GM18907 (cell line): ENCODE data around the gene ADAMTS15.
"Not testable (repeated sequence)": the region's sequence is repeated elsewhere in the genome, so short reads cannot be mapped to it uniquely, and the experiment has no call there.

ENCODE experiments used
- ATAC-seq: cut with Tn5 transposase; IDR thresholded peaks from one replicate; pipeline ENCODE4 v1.9.1; 2021; ENCODE audit warnings: mild to moderate bottlenecking, moderate library complexity; ENCODE audit not compliant: unreplicated experiment

The ADAMTS15 gene

DNA sequence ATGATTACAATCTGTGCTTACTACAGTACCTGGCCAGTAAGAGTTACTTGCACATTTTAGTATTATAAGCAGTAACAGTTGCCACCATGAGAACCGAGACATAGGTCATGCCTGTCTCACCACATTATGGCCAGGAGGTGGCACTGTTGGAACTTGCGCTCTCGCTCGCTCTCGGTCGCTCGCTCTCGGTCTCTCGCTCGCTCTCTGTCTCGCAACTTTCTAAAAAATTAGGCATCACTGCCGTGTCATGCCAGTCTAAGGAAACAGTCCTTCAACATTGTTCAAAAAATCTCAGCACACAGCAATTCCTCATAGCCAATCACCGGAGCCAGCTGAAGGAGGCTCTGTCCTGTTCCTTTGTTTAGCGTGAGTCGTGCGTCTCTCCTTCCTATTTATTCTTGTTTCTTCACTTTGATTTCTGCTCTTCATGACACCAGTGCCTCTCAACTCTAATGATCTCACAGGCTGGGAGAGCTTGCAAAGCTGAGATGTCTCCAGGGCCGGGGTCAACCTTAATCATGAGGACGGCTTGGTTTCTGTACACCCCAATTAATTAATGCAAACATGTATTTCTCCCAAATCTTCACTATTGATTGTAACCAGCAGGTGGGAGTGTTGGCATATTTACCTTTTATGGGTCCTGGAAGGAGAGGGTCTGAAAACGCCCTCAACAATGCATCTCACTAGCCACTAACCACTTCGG is 13.8 kb upstream of the ADAMTS15 start:
- peak; percentile 90 for ATAC-seq

DNA sequence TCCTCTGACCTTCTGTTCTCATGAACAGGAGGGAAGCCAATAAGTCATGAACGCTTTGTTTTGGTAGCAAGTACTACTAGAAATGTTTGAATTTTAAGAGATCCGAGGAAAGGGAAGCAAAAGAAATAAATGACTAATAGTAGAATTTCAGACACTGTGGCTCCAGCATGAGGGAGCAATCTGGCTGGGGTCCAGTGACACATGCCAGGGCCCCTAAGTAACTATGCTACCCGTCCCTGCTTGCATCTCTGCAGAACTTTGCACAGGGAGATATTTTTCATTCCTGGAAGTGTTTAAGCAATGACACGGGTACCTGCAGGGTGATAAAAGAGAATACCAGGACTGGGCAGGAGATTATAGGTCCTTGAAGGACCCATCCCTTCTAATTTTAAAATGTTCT is 12.8 kb upstream of the ADAMTS15 start:
- ATAC-seq = no peak

DNA sequence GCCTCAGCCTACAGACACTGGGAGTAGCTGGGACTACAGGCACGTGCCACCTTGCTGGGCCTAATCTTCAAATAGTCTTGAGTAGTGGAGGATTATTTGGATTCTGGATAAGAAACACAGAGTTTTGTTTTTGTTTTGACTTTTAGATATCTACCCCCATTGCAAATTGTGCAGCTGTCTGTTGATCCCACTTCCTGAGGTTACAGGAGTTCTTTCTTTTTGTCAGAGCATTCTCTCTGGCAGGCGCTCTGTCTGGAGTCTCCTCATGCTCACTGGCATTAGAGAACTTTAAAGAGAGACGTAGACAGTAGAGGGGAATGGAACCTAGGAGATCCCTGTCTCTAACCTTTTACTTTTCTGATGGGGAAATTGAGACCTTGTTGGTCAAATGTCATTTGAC is 12.3 kb upstream of the ADAMTS15 start:
- no peak for ATAC-seq

DNA sequence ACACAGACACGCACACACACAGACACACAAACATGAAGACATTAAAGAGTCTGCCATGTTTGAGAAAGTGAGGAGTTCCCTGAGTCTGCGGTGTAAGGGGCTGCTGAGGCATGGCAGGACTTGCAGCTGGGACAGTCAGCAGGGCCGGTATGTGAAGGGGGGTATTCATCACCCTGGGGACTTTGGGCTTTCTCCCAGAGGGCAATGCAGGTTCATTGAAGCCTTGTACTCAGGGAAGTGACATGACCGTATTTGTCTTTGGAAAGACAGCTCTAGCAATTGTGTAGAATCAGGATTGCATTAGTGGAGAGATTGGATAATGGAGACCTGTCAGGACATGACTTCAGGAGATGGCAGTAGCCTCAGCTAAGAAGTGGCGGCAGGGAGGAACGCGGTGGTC is 10.6 kb upstream of the ADAMTS15 start:
- no peak for ATAC-seq

DNA sequence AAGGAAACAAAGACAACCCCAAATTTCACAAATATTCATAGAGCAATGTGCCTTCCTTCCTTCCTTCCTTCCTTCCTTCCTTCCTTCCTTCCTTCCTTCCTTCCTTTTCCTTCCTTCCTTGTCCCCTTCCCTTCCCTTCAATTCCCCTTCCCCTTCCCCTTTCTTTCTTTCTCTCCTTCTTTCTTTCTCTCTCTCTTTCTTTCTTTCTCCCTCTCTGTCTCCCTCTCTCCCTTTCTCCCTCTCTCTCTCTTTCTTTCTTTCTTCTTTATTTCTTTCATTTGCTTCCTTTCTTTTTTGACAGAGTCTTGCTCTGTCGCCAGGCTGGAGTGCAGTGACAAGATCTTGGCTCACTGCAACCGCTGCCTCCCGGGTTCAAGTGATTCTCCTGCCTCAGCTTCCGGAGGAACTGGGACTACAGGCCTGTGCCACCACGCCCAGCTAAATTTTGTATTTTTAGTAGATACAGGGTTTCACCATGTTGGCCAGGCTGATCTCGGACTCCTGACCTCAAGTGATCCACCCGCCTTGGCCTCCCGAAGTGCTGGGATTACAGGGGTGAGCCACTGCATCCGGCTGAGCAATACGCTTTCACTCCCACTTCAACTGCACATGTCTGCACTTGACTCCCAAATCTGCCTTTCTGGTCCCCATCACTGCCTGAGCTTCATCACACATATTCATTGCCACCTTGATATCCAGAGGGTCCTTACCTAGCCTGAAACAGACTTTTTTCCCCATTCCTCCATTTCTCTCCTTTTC is 9.9 kb upstream of the ADAMTS15 start:
- not testable (repeated sequence) for ATAC-seq

DNA sequence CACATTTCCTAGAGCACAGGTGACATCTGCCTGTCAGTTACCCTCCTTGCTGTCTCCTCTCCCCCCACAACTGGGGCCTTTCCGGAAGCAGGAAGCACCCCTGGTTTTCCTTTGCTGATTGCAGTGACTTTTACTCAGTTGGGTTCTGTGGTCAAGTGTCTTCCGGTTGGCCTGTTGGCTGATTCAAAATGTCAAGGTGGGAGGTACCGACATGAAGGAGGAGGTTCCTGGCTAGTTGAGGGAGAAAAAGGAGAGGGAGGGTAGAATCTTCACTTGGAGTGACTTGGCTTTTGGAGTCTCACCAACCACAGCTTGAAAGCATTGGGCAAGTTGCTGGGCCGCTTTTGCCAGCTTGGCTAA is 9.3 kb upstream of the ADAMTS15 start:
- ATAC-seq = peak; percentile 45

DNA sequence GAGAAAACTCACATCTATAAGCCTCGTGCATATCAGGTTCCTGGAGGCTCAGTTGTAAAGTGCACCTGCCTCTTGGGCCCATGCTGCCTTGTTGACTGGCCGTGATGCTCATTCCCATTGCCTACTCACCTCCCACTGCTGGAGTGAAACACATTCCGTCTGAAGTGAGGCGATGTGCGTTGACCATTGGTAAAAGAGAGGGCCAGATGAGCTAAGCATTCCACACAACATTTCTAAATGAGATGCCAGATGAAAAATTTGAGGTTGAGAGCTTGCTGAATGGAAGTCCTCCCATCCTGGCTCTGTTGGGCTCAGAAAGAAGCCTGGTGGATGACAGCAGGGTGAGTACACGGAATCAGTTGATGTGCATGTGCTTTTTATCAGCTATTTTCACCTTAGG is 8.6 kb upstream of the ADAMTS15 start:
- ATAC-seq = no peak

DNA sequence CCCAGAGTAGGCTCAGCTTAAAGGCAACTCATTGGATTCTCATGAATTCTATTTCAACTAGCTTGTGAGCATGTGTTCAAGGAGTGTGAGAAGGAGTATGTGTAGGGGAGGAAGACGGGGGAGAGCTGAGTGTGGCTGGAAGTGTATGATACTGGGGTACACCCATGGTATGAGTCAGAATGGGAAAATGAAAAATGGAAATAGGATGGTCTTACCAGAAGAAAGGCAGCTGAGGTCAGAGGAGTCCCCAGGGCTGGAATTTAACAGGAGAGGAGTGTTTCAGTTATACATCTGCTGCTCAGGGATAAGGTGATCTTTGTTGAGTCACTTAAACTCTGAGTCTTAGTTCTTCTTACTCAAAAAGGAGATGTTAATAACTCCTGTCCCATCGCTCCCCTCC is 6.7 kb upstream of the ADAMTS15 start:
- ATAC-seq = no peak

DNA sequence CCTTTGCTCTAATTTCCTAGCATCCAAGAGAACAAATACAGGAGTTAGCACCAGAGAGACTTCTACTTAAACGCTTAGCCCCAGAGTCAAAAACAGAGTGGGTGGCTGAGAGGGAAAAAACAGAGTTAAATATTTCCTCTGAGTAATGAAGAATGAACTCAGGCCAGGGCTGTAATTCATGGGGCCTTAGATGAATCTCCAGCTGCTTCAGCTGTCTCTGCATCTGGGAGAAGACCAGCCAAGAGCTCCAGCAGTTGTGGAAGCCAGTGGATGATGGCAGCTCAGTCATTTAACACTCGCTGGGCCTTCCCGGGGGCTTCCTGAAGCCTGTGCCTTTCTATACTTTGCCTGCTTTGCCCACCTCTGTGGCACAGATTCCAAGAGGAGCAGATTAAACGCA is 5.7 kb upstream of the ADAMTS15 start:
- ATAC-seq = no peak

DNA sequence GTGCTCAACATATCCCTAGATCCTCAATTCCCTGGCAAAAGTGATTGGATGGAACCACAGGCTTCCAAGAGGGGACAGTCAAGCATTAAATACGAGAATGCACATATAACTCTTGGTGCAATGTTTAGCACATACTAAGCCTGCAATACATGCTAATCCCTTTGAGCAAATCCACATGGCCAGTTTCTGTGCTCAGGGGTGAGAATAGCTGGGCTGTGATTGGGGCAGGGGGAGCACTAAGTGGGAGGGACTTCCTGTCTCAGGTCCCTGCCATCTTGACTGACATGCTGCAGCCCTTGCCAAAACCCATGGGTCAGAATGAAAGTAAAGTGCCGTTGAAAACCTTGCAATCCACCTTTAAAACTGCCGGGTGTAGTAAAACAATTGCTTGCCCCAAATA is 2.7 kb upstream of the ADAMTS15 start:
- no peak for ATAC-seq

DNA sequence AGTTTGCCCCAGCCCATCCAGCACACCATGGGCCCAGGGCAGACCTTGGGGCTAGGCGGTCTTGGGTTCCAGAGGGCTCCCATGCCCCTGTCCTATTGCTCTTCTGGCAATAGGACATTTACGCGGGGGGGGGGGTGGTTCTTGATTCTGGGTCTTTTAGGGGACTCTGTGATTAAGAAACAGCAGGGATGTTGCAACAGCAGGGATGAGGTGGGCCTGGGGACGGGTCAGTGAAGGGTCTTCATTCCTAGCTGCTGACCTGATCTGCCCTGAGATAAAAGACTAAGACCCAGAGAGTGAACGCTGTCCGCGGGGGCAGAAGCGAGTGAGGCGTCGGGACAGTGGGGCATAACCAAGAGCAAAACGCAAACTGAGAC is 418 bp upstream of the ADAMTS15 start:
- no peak for ATAC-seq

DNA sequence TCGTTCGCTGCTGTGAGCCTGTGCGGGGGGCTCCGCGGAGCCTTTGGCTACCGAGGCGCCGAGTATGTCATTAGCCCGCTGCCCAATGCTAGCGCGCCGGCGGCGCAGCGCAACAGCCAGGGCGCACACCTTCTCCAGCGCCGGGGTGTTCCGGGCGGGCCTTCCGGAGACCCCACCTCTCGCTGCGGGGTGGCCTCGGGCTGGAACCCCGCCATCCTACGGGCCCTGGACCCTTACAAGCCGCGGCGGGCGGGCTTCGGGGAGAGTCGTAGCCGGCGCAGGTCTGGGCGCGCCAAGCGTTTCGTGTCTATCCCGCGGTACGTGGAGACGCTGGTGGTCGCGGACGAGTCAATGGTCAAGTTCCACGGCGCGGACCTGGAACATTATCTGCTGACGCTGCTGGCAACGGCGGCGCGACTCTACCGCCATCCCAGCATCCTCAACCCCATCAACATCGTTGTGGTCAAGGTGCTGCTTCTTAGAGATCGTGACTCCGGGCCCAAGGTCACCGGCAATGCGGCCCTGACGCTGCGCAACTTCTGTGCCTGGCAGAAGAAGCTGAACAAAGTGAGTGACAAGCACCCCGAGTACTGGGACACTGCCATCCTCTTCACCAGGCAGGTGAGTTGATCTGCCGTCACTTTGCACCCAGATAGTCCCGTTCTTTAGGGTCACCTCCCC is 1.0 kb downstream of the ADAMTS15 start:
- no peak for ATAC-seq

DNA sequence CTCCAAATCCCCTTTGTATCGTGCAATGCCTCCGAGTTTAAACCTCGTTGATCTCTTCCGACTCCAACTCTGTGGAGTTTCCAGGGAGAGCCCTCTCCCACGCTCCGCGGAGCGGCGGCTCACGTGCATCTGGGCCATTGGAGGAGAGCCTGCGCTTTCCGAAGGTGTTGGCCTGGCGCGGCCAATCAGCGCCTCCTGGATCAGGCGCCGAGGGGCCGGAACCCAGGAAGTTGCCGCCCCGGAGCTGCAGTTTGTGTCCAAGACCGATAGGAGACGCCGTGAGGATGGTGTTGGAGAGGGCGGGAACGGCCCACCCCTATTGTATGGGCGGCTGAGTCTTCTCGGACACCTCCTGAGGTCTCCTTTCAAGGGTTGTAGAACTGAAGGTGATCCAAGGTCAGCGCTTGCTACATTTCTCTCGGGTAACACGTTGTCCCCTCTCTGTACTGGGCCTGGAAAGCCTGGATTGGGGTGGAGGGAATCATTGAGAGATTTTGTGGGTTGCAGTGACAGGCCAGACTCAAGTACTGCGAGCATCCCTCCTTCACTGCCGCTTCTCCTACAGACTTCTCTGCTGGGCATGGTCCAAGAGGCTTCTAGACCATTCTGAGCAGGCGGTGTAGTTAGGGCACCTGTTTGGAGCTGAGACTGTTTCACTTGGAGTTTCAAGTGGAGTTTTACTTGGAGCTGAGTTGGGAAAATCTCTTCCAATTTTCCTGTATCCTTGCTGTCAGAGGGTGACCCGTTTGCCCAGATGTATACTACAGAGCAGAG is 1.7 kb downstream of the ADAMTS15 start:
- ATAC-seq = no peak

DNA sequence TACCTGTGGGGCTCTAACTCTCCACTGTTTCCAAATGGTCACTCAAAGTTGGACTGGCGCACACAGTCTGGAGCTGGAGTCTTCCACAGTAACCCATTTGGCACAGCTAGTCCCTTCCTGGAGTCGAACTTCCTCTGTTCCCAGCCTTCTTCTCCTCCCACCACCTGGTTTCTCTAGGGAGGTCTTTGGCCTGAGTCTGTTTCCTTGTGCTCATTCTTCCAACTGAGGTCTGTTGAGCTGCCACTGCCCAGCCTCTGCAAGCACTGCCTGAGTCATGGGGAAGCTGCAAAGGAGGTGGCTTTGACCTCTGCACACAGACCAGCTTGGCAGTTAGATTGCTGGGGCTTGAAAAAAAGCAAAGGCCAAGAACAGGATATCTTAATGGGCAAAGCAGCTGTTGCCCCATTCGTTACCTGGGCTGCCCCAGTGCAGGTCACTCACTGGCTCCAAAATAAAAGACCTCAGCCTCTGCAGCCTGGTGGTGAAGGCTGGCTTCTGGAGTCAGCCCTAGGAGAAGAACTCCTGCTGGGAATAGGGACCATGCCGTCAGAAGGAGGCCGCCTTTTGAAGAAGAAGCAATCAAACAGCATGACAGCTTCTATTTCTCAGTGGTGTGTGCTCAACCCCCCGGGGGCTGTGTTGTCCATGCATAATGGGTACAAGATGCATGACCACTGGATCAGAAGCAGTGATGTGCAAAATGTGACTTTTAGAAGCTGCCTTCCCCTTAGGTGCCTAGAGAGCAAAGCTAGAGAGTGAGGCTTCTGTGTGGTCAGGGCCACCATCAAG is 3.0 kb downstream of the ADAMTS15 start:
- ATAC-seq = no peak

DNA sequence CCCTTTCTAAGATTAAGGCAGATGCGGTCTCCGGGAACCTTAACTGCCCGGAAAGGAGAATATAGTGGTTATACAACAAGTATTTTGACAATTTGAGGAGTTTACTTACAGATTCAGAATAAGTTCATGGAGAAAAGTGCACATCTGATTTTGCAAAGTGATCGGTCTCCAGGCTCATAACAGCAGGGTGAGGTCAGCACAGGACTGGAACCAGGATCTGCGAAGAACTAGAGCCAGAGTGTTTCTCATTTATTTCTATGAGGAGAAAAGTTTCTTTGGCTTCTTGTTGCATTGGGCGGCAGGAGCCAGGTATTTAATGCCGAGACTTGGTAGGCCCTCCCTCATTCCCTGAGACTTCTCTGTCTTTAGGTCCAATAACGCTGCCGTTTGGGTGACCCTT is 3.7 kb downstream of the ADAMTS15 start:
- ATAC-seq = no peak

DNA sequence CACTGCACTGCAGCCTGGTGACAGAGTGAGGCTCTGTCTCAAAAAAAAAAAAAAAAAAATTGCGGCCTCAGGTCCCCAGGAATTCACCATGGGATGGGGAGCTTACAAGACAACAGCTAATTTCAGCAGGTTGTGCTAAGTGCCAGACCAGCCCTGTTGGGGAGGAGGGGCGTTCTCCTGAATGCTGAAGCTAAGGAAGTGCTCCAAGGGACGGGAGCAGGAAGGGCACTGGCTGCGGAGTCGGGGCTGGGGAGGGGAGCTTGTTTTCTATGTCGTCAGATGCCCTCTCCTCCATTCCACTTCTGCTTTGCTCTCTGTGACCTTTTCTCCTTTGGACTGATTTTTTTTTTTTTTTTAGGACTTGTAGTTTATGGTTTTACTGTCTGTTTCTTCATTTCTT is 4.5 kb downstream of the ADAMTS15 start:
- no peak for ATAC-seq

DNA sequence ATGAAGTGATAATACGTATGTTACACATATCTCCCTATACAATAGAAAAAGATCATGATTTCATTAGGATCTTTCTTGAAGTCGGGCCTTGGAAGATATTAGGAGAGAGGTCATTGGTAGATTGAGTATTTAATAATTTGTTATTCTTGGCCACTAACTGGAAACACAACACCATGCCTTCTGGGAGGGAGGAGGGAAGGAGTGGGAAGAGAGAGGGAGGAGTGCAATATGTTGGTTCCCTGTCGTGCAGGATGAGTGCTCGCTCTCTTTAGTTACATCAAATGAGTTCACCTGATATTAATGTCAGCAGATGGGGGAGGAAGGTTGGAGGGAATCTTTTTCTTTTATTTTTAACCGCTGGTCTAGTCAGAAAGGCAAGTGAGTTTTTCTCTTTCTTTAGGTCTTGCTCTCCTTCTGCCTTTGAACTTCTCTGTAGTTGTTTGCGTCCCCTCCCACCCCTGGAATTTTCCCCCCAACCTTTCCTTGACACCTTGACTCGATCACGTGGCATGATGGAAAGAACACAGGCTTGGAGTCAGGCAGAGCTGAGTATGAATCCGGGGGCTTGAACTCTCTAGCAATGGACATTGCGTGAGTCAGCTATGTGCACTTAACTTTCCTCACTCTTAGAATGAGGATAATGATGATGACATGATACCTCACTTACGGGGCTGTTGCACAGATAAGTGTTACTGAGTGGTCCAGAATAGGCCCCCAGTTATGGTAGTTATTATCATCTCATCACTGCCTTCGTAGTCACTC is 6.2 kb downstream of the ADAMTS15 start:
- no peak for ATAC-seq

DNA sequence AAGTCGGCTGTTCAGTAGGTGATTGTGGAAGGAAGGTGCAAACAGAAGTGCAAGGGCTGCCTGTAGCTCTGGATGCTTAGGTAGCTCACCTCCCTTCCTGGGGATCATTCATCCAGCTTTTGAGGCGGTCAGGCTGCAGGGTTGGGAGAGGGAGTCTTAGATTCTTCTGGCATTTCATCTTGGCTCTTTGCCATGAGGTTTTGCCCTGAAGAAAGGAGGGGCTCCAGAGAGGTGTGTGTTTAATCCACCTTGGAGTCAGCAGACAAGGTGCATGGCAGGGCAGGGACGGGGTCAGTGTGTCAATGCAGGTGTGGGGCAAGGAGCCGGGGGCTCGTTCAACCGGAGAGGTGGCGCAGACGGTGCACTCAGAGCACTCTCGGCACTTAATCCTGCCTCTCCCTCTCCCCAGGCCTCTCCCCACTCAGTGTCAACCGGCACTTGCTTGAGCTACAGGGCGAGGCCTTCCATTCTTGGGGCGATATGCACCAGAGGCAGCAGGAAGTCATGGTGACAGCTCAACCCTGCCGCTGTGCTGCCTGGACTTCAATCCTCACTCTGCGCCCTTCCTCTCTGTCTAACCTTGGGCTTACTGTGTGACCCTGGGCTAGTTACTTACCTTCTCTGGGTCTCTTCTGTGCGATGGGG is 7.2 kb downstream of the ADAMTS15 start:
- ATAC-seq = no peak

DNA sequence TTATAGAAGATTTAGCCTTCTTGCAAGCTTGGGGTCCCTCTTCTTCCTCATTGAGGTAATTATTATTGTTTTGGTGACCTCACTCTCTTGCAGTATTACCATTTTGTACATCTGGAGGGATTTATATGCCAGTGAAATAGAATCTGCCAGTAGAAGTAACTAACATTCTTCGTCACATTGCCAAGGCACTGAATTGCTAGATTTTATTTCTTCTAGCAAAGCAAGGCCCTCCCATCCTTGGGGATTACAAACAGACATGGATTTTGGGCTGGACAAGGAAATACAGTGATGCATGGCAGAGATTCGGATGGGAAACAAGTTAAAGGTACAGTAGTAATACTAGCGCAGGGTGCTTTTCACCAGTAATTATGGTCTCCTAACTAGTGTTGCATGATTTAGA is 7.8 kb downstream of the ADAMTS15 start:
- ATAC-seq = no peak
